ENCODE measurements around the gene KNDC1. TPM values are rescaled to one million over a fixed set of nuclear protein-coding genes. Genes with fewer than 3 reads are reported as not detected.

Gene KNDC1
- total and polyA plus RNA-seq, 10 donors: 0.05 to 3.5 (median 1.0) TPM

GRCh38 chr10:133189256-133189655 lies 29.2 kb downstream of the KNDC1 start:
- DNase-seq: no peak
- Histone ChIP-seq H3K27me3 (replicated peaks in 1 of 7) (peaks cover 0 to 41% (median 0%) of the 10 kb centered on the region in 7 donors), H3K4me3 (no peak overlapping the region), H3K9me3 (peaks cover 0 to 25% (median 13%) of the 10 kb centered on the region in 8 donors), H3K36me3 (no peaks in the 10 kb centered on the region), H3K4me1 (no peaks in the 10 kb centered on the region), H3K27ac (no peak overlapping the region)
- TF ChIP-seq, protein P1, sequence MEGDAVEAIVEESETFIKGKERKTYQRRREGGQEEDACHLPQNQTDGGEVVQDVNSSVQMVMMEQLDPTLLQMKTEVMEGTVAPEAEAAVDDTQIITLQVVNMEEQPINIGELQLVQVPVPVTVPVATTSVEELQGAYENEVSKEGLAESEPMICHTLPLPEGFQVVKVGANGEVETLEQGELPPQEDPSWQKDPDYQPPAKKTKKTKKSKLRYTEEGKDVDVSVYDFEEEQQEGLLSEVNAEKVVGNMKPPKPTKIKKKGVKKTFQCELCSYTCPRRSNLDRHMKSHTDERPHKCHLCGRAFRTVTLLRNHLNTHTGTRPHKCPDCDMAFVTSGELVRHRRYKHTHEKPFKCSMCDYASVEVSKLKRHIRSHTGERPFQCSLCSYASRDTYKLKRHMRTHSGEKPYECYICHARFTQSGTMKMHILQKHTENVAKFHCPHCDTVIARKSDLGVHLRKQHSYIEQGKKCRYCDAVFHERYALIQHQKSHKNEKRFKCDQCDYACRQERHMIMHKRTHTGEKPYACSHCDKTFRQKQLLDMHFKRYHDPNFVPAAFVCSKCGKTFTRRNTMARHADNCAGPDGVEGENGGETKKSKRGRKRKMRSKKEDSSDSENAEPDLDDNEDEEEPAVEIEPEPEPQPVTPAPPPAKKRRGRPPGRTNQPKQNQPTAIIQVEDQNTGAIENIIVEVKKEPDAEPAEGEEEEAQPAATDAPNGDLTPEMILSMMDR (IDR thresholded peaks at IDR 0.05 in 8 of 11, conservative IDR thresholded peaks at IDR 0.05 in 3 of 11): no peak
- TF ChIP-seq POLR2AphosphoS5 (IDR thresholded peaks at IDR 0.05): no peak
- TF ChIP-seq POLR2A (IDR thresholded peaks at IDR 0.05): no peak
- intact Hi-C loops (cut with DNase I; ENCODE audit: low total_unique reads): no loop called here
- 78 to 94% (median 91%) methylated on average over 6 to 22 of the region's 22 CpGs for WGBS, 5 donors

- WGBS, 5 donors: 85 to 93% (median 88%) methylated on average over 7 to 14 of the region's 14 CpGs
- Histone ChIP-seq H3K27me3 (replicated peaks in 1 of 7) (peaks cover 0 to 41% (median 0%) of the 10 kb centered on the region in 7 donors), H3K4me3 (no peak overlapping the region), H3K27ac (no peak overlapping the region), H3K9me3 (peaks cover 0 to 30% (median 17%) of the 10 kb centered on the region in 8 donors), H3K36me3 (no peaks in the 10 kb centered on the region), H3K4me1 (no peaks in the 10 kb centered on the region)
- intact Hi-C loops (cut with DNase I; ENCODE audit: low total_unique reads): no loop called here
- no peak for DNase-seq
- TF ChIP-seq POLR2A (IDR thresholded peaks at IDR 0.05) (no peak), POLR2AphosphoS5 (IDR thresholded peaks at IDR 0.05) (no peak)
- TF ChIP-seq, protein P1 (IDR thresholded peaks at IDR 0.05 in 8 of 11, conservative IDR thresholded peaks at IDR 0.05 in 3 of 11): no peak
Measured at GRCh38 chr10:133189726-133190125, 29.7 kb downstream of the KNDC1 start.

DNA sequence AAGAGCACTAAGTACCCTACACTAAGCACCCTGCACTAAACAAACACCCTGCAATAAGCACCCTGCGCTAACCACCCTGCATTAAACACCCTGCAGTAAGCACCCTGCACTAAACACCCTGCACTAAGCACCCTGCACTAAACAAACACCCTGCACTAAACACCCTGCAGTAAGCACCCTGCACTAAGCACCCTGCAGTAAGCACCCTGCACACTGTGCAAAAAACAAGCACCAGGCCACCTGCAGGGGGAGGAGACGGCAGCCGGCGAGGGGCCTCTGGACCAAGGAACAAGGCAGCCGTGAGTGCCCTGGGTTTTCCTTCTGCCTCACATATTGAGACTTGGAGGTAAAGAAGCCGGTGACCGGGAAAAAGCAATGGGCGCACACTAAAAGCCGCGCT lies 30.2 kb downstream of the KNDC1 start:
- Histone ChIP-seq H3K4me1 (no peaks in the 10 kb centered on the region), H3K27ac (no peak overlapping the region), H3K27me3 (replicated peaks in 1 of 7) (peaks cover 0 to 41% (median 0%) of the 10 kb centered on the region in 7 donors), H3K36me3 (no peaks in the 10 kb centered on the region), H3K9me3 (peaks cover 0 to 31% (median 17%) of the 10 kb centered on the region in 8 donors), H3K4me3 (no peak overlapping the region)
- DNase-seq: no peak
- intact Hi-C loops (cut with DNase I; ENCODE audit: low total_unique reads): no loop called here
- TF ChIP-seq POLR2A (IDR thresholded peaks at IDR 0.05) (no peak), POLR2AphosphoS5 (IDR thresholded peaks at IDR 0.05) (no peak)
- TF ChIP-seq, protein P1 (IDR thresholded peaks at IDR 0.05 in 8 of 11, conservative IDR thresholded peaks at IDR 0.05 in 3 of 11): no peak
- WGBS, 5 donors: 92 to 96% (median 95%) methylated on average over 10 of the region's 10 CpGs

GRCh38 chr10:133191651-133192050 lies 31.6 kb downstream of the KNDC1 start:
- no peak overlapping the region for H3K27ac ChIP-seq

More at GRCh38 chr10:133191651-133192050, 31.6 kb downstream of the KNDC1 start:
- Histone ChIP-seq H3K9me3 (peaks cover 0 to 31% (median 17%) of the 10 kb centered on the region in 8 donors), H3K4me3 (no peak overlapping the region), H3K27me3 (replicated peaks in 1 of 7) (peaks cover 0 to 33% (median 0%) of the 10 kb centered on the region in 7 donors), H3K4me1 (no peaks in the 10 kb centered on the region), H3K36me3 (no peaks in the 10 kb centered on the region)
- TF ChIP-seq POLR2AphosphoS5 (IDR thresholded peaks at IDR 0.05) (no peak), POLR2A (IDR thresholded peaks at IDR 0.05) (no peak)
- TF ChIP-seq, protein P1 (IDR thresholded peaks at IDR 0.05 in 8 of 11, conservative IDR thresholded peaks at IDR 0.05 in 3 of 11): no peak
- intact Hi-C loops (cut with DNase I; ENCODE audit: low total_unique reads): no loop called here
- 83 to 86% (median 84%) methylated on average over 4 of the region's 4 CpGs for WGBS, 5 donors
- no peak for DNase-seq
